ENCODE results near the gene MAPK4.

GRCh38 chr18:50697509-50697908 is 137.6 kb downstream of the MAPK4 start:
- TF ChIP-seq CTCF (IDR thresholded peaks at IDR 0.05; ENCODE audit: low read length) (no peak), EZH2 (IDR thresholded peaks at IDR 0.05; ENCODE audit: borderline replicate concordance, low read length) (no peak)
